Muscle of back (tissue), 10 donors: ENCODE measurements around the gene NT5C2. TPM values are rescaled to one million over a fixed set of nuclear protein-coding genes. Genes with fewer than 3 reads are reported as not detected.

Source experiments
- polyA plus RNA-seq, 10 donors: library from polyadenylated mRNA; unstranded; fragments of 120-200 nt; gene quantifications; one replicate each; pipeline ENCODE4 v1.2.1, GENCODE V29; 2013; ENCODE audit not compliant: insufficient read length in 10 of 10

The NT5C2 gene
- polyA plus RNA-seq, 10 donors, result 115 to 198 (median 139) TPM

Other genes with a start within 250 kb of the NT5C2 start
- under 1 TPM in 2 of 10 donors, not detected in 8; 0.17 to 0.19 TPM for gene RPEL1, start 52.6 kb upstream of the NT5C2 start, polyA plus RNA-seq
- gene INA, start 83.9 kb upstream of the NT5C2 start, polyA plus RNA-seq, result under 1 TPM; 0.08 to 0.77 (median 0.19) TPM
- 10 to 100 TPM in 2 of 10 donors, 1 to 10 TPM in 8; 7.8 to 10.2 (median 9.7) TPM for gene PCGF6, start 157.9 kb upstream of the NT5C2 start, polyA plus RNA-seq
- 1 to 10 TPM; 3.0 to 5.3 (median 4.5) TPM for gene TAF5, start 174.7 kb upstream of the NT5C2 start, polyA plus RNA-seq
- 100 to 1,000 TPM; 231 to 289 (median 250) TPM for gene ATP5MK, start 203.2 kb upstream of the NT5C2 start, polyA plus RNA-seq
- 10 to 100 TPM; 23.0 to 31.6 (median 25.4) TPM for gene PDCD11, start 203.4 kb upstream of the NT5C2 start, polyA plus RNA-seq